T-helper 1 cell (primary cell): Measurements from ENCODE around the gene IPO4.

Source experiments
- DNase-seq, 5 donors: peaks; one replicate each; pipeline ENCODE4 v3.0.0-alpha.2; 2012 to 2020

Gene IPO4

DNA sequence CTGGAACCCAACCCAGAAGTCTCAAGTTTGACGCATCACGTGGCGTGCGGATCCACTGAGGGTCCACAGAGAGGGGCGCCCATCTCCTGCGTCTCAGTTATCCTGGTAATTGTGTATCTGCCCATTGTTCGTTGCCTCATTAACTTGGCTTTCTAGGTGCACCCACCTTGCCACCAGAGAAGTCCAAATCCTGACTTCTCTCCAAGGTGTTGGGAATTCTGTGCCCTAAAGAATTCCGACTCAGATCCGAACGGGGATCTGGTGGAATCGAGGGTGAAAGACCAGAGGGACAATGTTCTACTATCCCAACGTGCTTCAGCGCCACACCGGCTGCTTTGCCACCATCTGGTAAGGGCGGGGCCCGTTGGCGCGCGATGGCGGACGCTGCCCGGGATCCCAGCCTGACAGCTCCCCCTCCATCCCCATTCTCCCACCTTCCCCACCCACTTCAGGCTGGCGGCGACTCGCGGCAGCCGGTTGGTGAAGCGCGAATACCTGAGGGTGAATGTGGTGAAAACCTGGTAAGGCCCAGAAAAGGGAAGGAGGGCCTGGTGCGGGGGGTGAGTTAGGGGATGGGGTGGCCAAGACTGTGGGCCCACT, 16.3 kb downstream of the IPO4 start:
- DNase-seq = no peak

DNA sequence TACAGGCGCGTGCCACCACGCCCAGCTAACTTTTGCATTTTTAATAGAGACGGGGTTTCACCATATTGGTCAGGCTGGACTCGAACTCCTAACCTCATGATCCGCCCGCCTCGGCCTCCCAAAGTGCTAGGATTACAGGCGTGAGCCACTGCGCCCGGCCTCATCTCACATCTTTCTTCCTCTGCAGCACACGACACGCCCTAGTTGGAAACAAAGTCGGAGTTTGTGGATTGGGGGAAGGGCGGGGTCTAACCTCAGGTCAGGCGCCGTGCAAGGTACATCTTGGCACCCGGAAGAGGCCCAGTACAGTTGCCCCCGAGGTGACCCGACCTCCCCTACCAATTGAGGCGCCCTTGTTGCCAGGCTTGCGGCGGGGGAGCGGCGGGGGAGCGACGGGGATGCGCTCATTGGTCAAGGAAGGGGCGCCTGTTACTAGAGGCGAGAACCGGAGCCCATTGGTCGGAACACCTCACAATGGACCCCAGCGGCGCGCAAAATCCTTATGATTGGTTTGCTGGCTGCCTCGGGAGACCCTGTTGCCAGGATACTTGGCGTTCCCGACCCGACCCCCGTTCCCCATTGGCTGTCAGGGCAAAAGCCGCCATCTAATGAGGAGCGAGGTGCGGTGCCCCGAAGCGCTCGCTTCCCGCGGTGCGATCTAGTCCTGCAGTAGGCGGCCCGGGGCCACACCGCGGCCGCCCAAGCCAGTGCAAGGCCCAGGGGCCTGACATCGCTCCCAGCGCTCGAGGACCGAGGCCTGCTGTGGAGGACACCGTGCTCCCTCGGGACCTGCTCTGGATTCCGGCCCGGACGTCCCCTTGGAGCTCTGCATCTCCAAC, 17.0 kb downstream of the IPO4 start, which contains the start of gene REC8:
Gene REC8 (plus strand): TSS at position 659 of the 839 bp plus-strand sequence. CDS start 473 bp downstream, outside the sequence.
- peak; percentile 47 to 79 (median 60) for DNase-seq

DNA sequence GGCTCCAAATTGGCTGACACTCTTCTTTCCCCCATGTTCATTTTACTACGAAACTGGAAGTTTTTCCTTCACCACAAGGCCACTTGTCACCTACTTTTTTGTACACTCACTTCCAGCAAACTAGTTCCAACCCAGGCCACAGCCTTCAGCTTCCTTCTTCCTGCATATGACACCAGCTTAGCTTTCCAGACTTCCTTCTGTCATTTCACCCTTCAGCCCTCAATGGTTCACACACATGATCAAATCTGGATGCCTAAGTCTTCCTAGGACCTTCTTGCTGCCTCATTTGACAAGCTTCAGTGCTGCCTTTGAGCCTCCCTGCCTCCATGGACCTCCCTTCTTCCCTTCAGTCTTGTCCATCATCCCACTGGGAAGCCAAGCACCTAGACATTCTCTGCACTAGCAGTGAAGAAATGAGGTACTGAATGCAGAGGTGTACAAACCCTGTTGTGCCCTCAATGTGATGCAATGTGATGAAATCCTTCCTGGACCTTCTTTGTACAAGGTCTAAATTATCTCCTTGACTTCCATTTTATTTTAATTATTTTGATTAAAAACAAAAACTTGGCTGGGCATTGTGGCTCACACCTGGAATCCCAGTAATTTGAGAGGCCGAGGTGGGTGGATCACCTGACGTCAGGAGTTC, 21.0 kb downstream of the IPO4 start:
- no peak for DNase-seq

DNA sequence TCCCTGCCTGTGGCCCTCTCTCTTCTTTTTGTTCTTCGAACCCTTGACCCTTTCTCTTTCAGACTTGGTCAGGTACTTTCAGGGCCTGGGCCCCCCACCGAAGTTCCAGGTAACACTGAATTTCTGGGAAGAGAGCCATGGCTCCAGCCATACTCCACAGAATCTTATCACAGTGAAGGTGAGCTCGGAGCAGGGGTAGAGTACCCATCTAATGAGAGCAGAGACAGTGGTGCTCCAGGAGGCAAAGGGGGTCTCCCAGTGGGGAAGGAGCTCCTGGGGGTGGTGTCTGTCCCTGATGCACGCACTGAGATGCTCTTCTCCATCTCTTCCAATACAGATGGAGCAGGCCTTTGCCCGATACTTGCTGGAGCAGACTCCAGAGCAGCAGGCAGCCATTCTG, 22.8 kb downstream of the IPO4 start:
- DNase-seq = no peak

DNA sequence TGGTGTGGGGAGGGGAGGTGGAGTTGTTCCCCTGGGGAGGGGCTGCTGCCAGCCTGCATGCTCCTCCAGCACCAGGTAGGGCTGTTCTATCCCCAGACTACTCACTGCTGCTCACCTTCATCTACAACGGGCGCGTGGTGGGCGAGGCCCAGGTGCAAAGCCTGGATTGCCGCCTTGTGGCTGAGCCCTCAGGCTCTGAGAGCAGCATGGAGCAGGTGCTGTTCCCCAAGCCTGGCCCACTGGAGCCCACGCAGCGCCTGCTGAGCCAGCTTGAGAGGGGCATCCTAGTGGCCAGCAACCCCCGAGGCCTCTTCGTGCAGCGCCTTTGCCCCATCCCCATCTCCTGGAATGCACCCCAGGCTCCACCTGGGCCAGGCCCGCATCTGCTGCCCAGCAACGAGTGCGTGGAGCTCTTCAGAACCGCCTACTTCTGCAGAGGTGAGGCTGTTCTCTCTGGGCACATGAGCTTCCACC, 24.1 kb downstream of the IPO4 start:
- no peak for DNase-seq

DNA sequence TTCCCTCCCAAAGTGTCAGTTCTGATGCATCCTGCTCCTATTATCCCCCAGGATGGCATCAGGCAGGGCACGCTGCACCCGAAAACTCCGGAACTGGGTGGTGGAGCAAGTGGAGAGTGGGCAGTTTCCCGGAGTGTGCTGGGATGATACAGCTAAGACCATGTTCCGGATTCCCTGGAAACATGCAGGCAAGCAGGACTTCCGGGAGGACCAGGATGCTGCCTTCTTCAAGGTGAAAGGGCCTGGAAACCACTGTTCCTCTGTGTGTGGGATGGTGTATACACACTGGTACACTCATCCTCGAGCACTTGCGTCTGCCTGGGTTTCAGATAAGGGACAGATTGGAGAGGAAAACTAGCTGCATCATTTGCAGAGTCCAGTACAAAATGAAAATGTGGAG, 26.5 kb downstream of the IPO4 start:
- DNase-seq = no peak

DNA sequence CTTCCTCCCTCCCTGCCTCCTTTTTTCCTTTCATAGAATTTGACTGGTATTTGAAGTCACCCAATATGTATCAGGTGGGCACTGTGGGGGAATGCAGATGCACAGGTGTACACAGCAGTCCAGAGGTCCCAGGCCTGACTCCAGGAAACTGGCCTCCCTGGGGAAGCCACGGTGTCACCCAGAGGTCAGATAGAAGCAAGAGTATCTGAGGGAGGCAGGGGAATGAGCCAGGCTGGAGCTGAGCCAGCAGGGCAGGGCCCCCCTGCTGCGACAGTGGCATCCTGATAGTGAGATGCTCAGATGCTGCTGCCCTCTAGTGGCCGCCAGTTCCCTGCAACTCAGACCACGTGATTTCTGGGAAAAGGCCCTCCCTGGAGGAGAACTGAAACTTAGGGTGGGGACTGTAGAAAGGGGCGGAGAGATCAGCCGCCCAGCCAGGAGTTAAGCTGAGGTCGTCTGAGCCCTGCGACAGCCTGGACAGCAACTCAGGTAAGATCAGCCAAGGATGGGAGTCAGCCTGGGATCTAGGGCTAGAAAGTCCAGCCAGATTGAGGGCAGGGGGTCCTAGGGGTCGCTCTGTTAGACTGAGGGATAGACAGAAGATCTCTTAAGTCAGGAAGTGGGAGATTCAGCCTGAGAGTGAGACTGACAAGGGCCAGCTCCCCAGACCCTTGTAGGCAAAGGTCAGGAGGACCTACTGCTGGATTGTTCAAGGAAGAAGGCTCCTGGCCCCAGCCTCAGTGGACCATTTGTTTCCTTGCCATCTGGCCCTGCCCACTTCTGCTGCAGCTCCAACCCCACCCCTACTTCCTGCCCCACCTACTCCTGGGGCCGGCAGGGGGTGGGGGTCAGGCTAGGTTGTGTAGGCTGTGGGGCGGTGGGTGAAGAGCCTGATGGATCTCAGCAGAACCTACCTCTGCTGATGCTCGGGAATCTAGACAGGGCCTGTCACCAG, 27.5 kb downstream of the IPO4 start, which contains the start of gene IRF9:
Gene IRF9 (plus strand): TSS at position 416 of the 955 bp plus-strand sequence. CDS start 880 bp downstream, outside the sequence.
- peak; percentile 89 to 97 (median 95) for DNase-seq

DNA sequence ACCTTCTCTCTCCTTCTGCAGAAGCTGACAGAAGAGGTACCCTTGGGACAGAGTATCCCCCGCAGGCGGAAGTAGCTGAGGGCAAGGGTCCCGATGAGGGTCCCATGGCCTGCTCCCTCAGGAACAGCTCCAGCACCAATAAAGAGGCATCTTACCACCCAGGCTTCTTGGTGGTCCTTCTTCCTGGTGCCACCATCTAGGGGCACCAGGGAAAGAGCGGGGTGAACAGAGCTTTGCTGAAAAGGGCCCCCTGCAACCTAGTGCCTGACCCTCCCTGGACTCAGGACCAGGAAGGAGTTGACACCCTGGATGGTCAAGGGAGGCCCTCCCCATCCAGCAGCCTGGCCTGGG, 28.1 kb downstream of the IPO4 start:
- DNase-seq = no peak

DNA sequence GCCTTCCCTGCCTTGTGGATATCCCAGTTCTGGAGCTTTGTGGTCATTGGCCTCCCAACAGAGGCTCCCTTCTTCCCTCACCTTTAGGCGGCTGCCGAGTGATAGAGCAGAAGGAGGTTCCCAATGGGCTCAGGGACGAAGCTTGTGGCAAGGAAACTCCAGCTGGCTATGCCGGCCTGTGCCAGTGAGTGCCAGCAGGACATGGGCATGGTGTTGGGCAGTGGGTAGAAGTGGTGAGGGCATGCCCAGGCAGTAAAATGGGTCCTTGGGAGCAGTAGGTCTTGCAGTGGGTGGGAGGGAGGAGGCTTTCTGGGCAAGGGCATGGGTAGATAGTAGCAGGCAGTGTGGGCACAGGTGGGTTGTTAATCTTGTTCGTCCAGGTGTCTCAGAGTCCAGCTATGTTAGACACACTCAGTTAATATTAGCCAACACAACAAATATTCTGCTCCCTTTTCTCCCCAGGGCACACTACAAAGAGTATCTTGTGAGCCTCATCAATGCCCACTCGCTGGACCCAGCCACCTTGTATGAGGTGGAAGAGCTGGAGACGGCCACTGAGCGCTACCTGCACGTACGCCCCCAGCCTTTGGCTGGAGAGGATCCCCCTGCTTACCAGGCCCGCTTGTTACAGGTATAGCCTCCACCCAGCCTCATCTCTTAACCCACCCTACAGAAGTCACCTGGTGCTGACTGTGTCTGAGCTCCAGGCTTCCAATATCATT, 28.7 kb downstream of the IPO4 start:
- no peak for DNase-seq

DNA sequence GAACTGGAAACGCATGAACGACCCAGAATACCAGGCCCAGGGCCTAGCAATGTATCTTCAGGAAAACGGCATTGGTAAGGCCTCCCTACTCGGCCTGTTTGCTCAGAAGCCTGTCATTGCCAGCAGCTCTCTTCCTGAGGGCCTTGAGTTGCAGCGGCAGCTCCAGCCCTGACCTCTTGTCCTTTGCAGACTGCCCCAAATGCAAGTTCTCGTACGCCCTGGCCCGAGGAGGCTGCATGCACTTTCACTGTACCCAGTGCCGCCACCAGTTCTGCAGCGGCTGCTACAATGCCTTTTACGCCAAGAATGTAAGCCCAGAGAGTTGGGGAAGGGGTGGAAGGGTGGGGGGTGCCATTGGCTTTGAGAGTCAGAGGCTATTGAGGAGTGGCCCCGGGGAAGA, 31.3 kb downstream of the IPO4 start:
- no peak for DNase-seq

DNA sequence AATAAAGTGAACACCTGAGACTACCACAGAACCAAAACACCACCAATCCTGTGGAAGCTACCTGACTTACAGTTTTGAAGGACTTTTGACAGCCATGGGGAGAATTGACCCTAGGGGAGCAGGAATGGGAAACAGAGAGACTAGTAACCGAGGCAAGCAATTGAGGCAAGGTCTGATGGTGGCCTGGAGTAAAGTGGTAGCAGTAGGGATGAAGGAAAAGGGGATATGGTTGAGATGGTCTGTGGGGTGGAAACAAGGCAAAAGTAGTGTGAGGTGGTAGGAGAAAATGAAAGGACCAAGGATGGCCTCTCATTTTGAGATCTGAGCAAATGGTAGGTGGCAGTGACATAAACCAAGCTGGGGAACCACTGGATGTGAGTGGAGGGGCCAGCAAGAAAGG, 31.8 kb downstream of the IPO4 start:
- no peak for DNase-seq

DNA sequence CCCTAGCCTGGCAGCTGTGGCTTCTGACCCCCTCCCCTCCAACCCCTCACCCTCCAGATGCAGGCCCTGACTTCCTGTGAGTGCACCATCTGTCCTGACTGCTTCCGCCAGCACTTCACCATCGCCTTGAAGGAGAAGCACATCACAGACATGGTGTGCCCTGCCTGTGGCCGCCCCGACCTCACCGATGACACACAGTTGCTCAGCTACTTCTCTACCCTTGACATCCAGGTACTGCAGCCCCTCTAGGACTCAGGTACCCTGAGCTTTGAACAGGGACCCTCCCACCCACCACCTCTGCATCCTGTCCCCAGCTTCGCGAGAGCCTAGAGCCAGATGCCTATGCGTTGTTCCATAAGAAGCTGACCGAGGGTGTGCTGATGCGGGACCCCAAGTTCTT, 33.5 kb downstream of the IPO4 start:
- DNase-seq = no peak

DNA sequence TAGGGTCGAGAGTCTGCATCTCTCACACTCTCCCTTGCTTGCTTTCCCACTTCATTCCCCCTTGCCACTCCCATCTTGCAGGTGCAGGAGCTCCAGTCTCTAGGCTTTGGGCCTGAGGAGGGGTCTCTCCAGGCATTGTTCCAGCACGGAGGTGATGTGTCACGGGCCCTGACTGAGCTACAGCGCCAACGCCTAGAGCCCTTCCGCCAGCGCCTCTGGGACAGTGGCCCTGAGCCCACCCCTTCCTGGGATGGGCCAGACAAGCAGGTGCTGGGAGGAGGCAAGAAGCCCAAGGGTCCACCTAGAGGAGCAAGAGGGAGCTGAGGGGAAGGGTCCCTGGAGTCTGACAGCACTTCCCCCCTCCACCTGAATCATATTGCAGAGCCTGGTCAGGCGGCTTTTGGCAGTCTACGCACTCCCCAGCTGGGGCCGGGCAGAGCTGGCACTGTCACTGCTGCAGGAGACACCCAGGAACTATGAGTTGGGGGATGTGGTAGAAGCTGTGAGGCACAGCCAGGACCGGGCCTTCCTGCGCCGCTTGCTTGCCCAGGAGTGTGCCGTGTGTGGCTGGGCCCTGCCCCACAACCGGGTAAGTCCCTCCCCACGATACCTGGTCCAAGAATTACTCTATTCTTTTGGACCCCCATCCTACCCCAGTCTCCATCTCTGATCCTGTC, 37.1 kb downstream of the IPO4 start:
- no peak for DNase-seq

DNA sequence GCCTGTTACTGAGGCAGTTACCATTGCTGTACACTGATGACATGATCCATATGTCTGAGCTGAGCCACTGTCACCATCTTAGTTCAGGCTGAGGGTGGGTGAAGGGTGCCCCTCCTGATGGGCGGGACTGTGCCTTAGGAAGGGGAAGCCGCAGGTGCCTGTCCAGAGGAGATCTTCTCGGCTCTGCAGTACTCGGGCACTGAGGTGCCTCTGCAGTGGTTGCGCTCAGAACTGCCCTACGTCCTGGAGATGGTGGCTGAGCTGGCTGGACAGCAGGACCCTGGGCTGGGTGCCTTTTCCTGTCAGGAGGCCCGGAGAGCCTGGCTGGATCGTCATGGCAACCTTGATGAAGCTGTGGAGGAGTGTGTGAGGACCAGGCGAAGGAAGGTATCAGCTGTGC, 37.6 kb downstream of the IPO4 start:
- DNase-seq = no peak

DNA sequence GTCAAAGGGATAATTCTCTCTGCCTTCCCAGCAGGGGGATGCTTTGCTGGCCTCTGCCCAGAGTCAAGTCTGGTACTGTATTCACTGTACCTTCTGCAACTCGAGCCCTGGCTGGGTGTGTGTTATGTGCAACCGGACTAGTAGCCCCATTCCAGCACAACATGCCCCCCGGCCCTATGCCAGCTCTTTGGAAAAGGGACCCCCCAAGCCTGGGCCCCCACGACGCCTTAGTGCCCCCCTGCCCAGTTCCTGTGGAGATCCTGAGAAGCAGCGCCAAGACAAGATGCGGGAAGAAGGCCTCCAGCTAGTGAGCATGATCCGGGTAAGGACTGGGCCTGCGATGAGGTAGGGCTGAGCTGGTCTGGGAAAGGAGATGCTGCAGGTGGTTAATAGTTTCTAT, 38.0 kb downstream of the IPO4 start:
- no peak for DNase-seq

DNA sequence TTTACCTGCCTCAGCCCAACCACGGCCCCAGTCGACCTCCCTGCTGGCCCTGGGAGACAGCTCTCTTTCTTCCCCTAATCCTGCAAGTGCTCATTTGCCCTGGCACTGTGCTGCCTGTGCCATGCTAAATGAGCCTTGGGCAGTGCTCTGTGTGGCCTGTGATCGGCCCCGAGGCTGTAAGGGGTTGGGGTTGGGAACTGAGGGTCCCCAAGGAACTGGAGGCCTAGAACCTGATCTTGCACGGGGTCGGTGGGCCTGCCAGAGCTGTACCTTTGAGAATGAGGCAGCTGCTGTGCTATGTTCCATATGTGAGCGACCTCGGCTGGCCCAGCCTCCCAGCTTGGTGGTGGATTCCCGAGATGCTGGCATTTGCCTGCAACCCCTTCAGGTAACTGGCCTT, 38.6 kb downstream of the IPO4 start:
- no peak for DNase-seq

DNA sequence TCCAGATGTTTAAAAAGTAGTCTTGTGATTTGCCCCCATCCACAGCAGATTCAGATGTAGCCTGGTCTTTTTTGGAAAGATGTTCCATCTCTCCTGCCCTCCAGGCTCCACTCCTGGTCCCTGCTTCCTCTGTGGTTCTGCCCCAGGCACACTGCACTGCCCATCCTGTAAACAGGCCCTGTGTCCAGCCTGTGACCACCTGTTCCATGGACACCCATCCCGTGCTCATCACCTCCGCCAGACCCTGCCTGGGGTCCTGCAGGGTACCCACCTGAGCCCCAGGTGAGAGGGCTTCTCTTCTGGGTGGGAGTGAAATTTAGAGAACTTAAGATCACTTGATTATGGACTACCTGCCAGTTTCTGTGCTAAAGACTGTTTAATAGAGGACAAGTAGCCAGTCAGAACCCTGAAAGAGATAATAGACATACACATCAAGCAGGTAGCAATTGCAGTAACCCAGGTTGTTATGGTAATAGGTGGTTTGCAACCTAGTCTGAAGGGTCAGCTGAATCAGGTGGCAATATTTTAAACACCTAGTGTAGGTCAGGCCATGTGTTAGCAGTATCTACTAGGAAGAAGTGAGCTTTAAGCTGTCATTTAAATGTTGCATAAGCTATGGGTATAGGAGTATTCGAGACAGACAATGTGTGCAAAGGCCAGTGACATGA, 39.2 kb downstream of the IPO4 start:
- no peak for DNase-seq

DNA sequence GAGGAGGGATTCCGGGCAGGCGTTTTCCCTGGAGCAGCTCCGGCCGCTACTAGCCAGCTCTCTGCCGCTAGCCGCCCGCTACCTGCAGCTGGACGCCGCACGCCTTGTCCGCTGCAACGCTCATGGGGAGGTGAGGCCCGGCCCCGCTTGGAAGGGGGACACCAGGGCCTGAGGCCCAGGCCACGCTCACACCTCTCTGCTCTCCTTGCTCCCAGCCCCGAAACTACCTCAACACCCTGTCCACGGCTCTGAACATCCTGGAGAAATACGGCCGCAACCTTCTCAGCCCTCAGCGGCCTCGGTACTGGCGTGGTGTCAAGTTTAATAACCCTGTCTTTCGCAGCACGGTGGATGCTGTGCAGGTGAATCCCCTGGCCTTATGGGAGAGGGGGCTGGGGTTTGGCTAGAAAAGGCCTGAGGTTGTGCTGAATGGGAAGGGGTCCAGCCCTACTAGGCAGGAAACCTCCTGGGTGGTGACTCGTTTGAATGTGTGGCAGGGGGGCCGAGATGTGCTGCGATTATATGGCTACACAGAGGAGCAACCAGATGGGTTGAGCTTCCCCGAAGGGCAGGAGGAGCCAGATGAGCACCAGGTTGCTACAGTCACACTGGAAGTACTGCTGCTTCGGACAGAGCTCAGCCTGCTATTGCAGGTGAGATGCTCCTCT, 40.7 kb downstream of the IPO4 start:
- no peak for DNase-seq

DNA sequence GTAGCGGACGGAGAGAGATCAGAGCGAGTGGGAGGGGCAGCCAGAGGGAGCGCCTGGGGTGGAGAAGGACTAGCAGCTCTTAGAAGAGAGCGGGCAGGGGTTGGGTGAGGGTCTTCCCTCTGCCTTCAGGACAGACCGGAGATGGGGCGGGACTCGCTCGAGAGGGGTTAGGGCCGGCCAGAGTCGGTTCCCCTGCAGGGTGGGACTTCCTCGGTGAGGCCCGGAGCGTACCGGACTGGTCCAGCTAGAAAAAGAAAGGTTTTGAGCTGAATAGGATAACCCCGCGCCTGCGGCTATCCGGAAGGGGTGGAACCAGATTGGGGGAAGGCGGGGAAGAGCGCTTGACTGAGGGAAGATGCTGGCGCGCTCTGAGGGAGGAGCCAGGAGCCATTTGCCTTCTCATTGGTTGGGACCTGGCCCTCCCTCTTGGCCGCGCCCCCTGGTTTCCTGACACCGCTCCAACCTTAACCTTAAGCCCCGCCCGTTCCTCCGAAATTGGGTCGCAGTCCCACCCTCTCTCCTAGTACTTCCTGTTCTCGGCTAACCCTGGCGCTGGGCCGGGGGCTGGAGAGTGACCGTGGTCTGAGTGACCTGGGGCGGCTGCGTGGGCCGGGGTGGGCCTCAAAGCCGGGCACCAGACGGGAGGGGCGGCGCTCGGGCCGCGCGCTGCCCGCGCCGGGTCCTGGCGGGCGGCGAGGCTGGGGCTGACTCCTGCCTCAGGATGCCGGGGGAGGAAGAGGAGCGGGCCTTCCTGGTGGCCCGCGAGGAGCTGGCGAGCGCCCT, 41.4 kb downstream of the IPO4 start, which contains the start of gene RNF31:
Gene RNF31 (plus strand): TSS at position 521 of the 783 bp plus-strand sequence. CDS start 201 bp downstream, at position 722.
- DNase-seq = peak; percentile 96 to 99 (median 98)
